Smooth muscle cell (in vitro differentiated cells): ENCODE data around the gene SEMA4B. TPM values are rescaled to one million over a fixed set of nuclear protein-coding genes. Genes with fewer than 3 reads are reported as not detected.

ENCODE experiments used
- DNase-seq: peaks from one replicate; lab custom pipeline; 2025; ENCODE audit not compliant: unreplicated experiment; lab: John Stamatoyannopoulos, UW
- H2AFZ ChIP-seq: fragments of 200-600 bp; sonication (generic); 2 replicates; pipeline ENCODE4 v1.6.0; 2016; ENCODE audit warnings: antibody characterized with exemption, low read depth, mild to moderate bottlenecking
- H3F3A ChIP-seq: fragments of 200-600 bp; sonication (generic); 2 replicates; pipeline ENCODE4 v1.6.0; 2017; ENCODE audit warnings: antibody characterized with exemption, low read depth
- H3K27ac ChIP-seq: fragments of 200-600 bp; sonication (generic); 2 replicates; pipeline ENCODE4 v1.5.1; 2016; ENCODE audit warnings: low read depth, mild to moderate bottlenecking
- H3K27me3 ChIP-seq: fragments of 200-600 bp; sonication (generic); 2 replicates; pipeline ENCODE4 v1.6.1; 2016; ENCODE audit warnings: low read depth, mild to moderate bottlenecking
- H3K36me3 ChIP-seq: fragments of 200-600 bp; sonication (generic); 2 replicates; pipeline ENCODE4 v1.5.1; 2016; ENCODE audit warnings: low read depth
- H3K4me1 ChIP-seq: fragments of 200-600 bp; sonication (generic); 2 replicates; pipeline ENCODE4 v1.5.1; 2016; ENCODE audit warnings: low read depth
- H3K4me2 ChIP-seq: fragments of 200-600 bp; sonication (generic); 2 replicates; pipeline ENCODE4 v1.6.0; 2016; ENCODE audit warnings: mild to moderate bottlenecking
- H3K4me3 ChIP-seq: fragments of 200-600 bp; sonication (generic); 2 replicates; pipeline ENCODE4 v1.5.1; 2016; ENCODE audit warnings: mild to moderate bottlenecking
- H3K79me2 ChIP-seq: fragments of 200-600 bp; sonication (generic); 2 replicates; pipeline ENCODE4 v1.6.0; 2016; ENCODE audit warnings: low read depth, mild to moderate bottlenecking
- H3K9ac ChIP-seq: fragments of 200-600 bp; sonication (generic); 2 replicates; pipeline ENCODE4 v1.6.0; 2016; ENCODE audit warnings: low read depth
- H3K9me3 ChIP-seq: fragments of 200-600 bp; sonication (generic); replicated peaks from 2 replicates; pipeline ENCODE4 v1.5.1; 2016; ENCODE audit warnings: low read depth
- H4K20me1 ChIP-seq: fragments of 200-600 bp; sonication (generic); 2 replicates; pipeline ENCODE4 v1.6.0; 2016; ENCODE audit warnings: low read depth
- CTCF ChIP-seq: fragments of 200-600 bp; sonication (generic); IDR thresholded peaks from 2 replicates; pipeline ENCODE4 v1.5.1; 2017; ENCODE audit warnings: borderline replicate concordance, mild to moderate bottlenecking, antibody characterized with exemption; ENCODE audit not compliant: insufficient read depth, poor library complexity, severe bottlenecking
- WGBS: methylation state at CpG from one replicate; pipeline ENCODE4 v1.1.7; 2016; ENCODE audit warnings: low lambda C conversion rate; 5-methylcytosine and 5-hydroxymethylcytosine counted together
- polyA plus RNA-seq: library from polyadenylated mRNA; unstranded; fragments of >200 nt; fragmentation: Nextera tagmentation; extraction: Ambion mirVana; gene quantifications from 2 replicates; pipeline ENCODE4 v1.2.1, GENCODE V29; 2016
- total RNA-seq: library from RNA; depleted of rRNA; stranded (reverse); fragments of >200 nt; gene quantifications from 2 replicates; pipeline ENCODE4 v1.2.3, GENCODE V29; 2014

The SEMA4B gene
- total and polyA plus RNA-seq, 2 experiments from 2014 or later, result 29.6 to 51.4 TPM

- no peak for DNase-seq
- H3K4me3 ChIP-seq, result no peak overlapping the region
- H3K36me3 ChIP-seq, result no peaks in the 10 kb centered on the region
- H3K27me3 ChIP-seq, result no peaks in the 10 kb centered on the region
- TF ChIP-seq CTCF, result no peak
- no peaks in the 10 kb centered on the region for H4K20me1 ChIP-seq
- H3K4me1 ChIP-seq, result no peaks in the 10 kb centered on the region
- peak overlapping the region; percentile 69 for H3K27ac ChIP-seq
- peak overlapping the region; percentile 49 for H3K4me2 ChIP-seq
- H3F3A ChIP-seq, result no peaks in the 10 kb centered on the region
- H2AFZ ChIP-seq, result no peak overlapping the region
- H3K9me3 ChIP-seq, result no peaks in the 10 kb centered on the region
- 66% methylated on average over 5 of the region's 5 CpGs for WGBS
- no peak overlapping the region for H3K9ac ChIP-seq
- H3K79me2 ChIP-seq, result no peaks in the 10 kb centered on the region
Measured at GRCh38 chr15:90154246-90154645, 46.9 kb upstream of the SEMA4B start.

- 54% methylated on average over 16 of the region's 16 CpGs for WGBS
- H3K79me2 ChIP-seq, result no peaks in the 10 kb centered on the region
- no peaks in the 10 kb centered on the region for H3K4me1 ChIP-seq
- peak; percentile 29 for DNase-seq
- no peaks in the 10 kb centered on the region for H3K9me3 ChIP-seq
- no peaks in the 10 kb centered on the region for H3K36me3 ChIP-seq
- H3K4me3 ChIP-seq, result no peak overlapping the region
- no peak for TF ChIP-seq CTCF
- peak overlapping the region; percentile 49 for H3K4me2 ChIP-seq
- peak overlapping the region; percentile 30 for H2AFZ ChIP-seq
- H4K20me1 ChIP-seq, result no peaks in the 10 kb centered on the region
- no peaks in the 10 kb centered on the region for H3F3A ChIP-seq
- peak overlapping the region; percentile 42 for H3K9ac ChIP-seq
- H3K27ac ChIP-seq, result peak overlapping the region; percentile 69
- no peaks in the 10 kb centered on the region for H3K27me3 ChIP-seq
Measured at GRCh38 chr15:90154861-90155626, 46.1 kb upstream of the SEMA4B start.

- peaks cover 2% of the 10 kb centered on the region for H3F3A ChIP-seq
- H3K27me3 ChIP-seq, result no peaks in the 10 kb centered on the region
- H3K9me3 ChIP-seq, result no peaks in the 10 kb centered on the region
- H3K27ac ChIP-seq, result no peak overlapping the region
- H4K20me1 ChIP-seq, result no peaks in the 10 kb centered on the region
- DNase-seq, result no peak
- H3K79me2 ChIP-seq, result no peaks in the 10 kb centered on the region
- no peaks in the 10 kb centered on the region for H3K36me3 ChIP-seq
- no peak for TF ChIP-seq CTCF
- no peak overlapping the region for H3K9ac ChIP-seq
- no peak overlapping the region for H3K4me3 ChIP-seq
- H3K4me1 ChIP-seq, result no peaks in the 10 kb centered on the region
- no peak overlapping the region for H2AFZ ChIP-seq
- H3K4me2 ChIP-seq, result no peak overlapping the region
- WGBS, result 89% methylated on average over 2 of the region's 2 CpGs
Measured at GRCh38 chr15:90159213-90159612, 41.9 kb upstream of the SEMA4B start.
